Body of pancreas (tissue), 4 donors: Measurements from ENCODE around the gene KIAA1328. TPM values are rescaled to one million over a fixed set of nuclear protein-coding genes. Genes with fewer than 3 reads are reported as not detected.
A peak's percentile ranks its signal among the peaks of the same experiment; 100 is the strongest.

Source experiments
- ATAC-seq: fragments of 150-250 bp; one replicate; pipeline ENCODE4 v1.9.1; 2016
- DNase-seq, 4 donors: peaks; one replicate each; pipeline ENCODE4 v3.0.0-alpha.2; 2019
- H3K27ac ChIP-seq, 4 donors: fragments of 200-600 bp; sonication (generic); 1 replicate in 3 of 4; 2 replicates in 1 of 4; pipeline versions ENCODE4 v1.5.1 to v1.6.1; 2016 to 2019; ENCODE audit warnings: mild to moderate bottlenecking in 1 of 4, mixed read lengths in 1 of 4, moderate library complexity in 1 of 4
- H3K27me3 ChIP-seq, 2 donors: fragments of 200-600 bp; sonication (generic); one replicate each; pipeline ENCODE4 v1.6.0; 2016; ENCODE audit warnings: mild to moderate bottlenecking in 1 of 2
- H3K36me3 ChIP-seq, 2 donors: fragments of 200-600 bp; sonication (generic); replicated peaks in 1 of 2; 2 replicates each; pipeline ENCODE4 v1.5.1; 2016; ENCODE audit warnings: low read depth in 2 of 2; ENCODE audit not compliant: insufficient read depth in 1 of 2
- H3K4me1 ChIP-seq: fragments of 200-600 bp; sonication (generic); one replicate; pipeline ENCODE4 v1.6.0; 2016
- H3K4me3 ChIP-seq, 2 donors: fragments of 200-600 bp; sonication (generic); 1 replicate in 1 of 2; 2 replicates in 1 of 2; pipeline ENCODE4 v1.5.1; 2016 to 2019
- H3K9me3 ChIP-seq, 3 donors: fragments of 200-600 bp; sonication (generic); 1 replicate in 2 of 3; 2 replicates in 1 of 3; pipeline ENCODE4 v1.5.1; 2016
- POLR2A ChIP-seq, 3 donors: fragments of 450-650 bp; IDR thresholded peaks; one replicate each; pipeline ENCODE4 v1.6.1; 2016; ENCODE audit warnings: antibody characterized with exemption in 3 of 3, mild to moderate bottlenecking in 2 of 3
- WGBS, 2 donors: methylation state at CpG; one replicate each; pipeline ENCODE4 v1.1.5; 2017; 5-methylcytosine and 5-hydroxymethylcytosine counted together
- intact Hi-C: fragments of 100-400 bp; cut with DNase I; formaldehyde crosslinking; loops from one replicate; pipeline ENCODE4 v1.15.1; 2023
- total RNA-seq, 2 donors: library from RNA; depleted of rRNA; stranded (reverse); fragments of >200 nt; gene quantifications; one replicate each; pipeline ENCODE4 v1.1.0, GENCODE V29; 2016
- TF ChIP-seq, protein P1 (sequence below), 7 experiments: fragments of 450-650 bp in 4 of 7; fragments of 200-600 bp in 3 of 7; sonication (generic) in 3 of 7; IDR thresholded peaks; one replicate each; pipeline ENCODE4 v1.5.1; 2016 to 2019; ENCODE audit warnings: antibody characterized with exemption in 7 of 7

The KIAA1328 gene
- total RNA-seq, 2 donors from 2014 or later: 10.9 to 21.8 TPM

DNA sequence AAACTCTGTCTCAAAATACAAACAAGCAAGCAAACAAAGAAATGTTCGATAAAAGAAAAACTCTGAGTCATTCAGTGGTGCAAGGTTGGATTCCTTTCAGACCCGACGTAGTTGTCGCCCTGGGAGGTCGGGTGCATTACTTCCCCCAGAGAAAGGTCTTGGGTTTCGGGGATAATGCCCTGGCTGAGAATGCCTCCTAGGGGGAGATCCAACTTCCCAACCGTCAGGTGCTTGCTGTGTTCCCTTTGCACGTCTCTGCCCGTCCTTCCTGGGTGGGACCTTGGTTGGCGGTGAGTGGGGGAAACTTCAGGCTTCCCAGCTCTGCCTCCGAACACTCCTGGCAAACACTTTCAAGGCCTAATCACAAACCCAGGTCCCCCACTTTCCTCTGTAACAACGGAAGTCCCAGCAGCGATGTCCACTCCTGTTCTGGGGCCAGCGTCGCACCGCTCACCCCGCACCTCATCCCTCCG lies 734 bp upstream of the KIAA1328 start:
- peak overlapping the region; percentile 80 to 93 (median 88) for H3K27ac ChIP-seq
- ATAC-seq: peak; percentile 51
- no peaks in the 10 kb centered on the region for H3K9me3 ChIP-seq
- DNase-seq: peak; percentile 41 to 49 (median 48)
- 0 to 1% methylated on average over 15 to 18 of the region's 18 CpGs for WGBS, 2 donors
- H3K4me3 ChIP-seq: peak overlapping the region; percentile 52 to 96
- no peaks in the 10 kb centered on the region for H3K36me3 ChIP-seq
- TF ChIP-seq, protein P1, sequence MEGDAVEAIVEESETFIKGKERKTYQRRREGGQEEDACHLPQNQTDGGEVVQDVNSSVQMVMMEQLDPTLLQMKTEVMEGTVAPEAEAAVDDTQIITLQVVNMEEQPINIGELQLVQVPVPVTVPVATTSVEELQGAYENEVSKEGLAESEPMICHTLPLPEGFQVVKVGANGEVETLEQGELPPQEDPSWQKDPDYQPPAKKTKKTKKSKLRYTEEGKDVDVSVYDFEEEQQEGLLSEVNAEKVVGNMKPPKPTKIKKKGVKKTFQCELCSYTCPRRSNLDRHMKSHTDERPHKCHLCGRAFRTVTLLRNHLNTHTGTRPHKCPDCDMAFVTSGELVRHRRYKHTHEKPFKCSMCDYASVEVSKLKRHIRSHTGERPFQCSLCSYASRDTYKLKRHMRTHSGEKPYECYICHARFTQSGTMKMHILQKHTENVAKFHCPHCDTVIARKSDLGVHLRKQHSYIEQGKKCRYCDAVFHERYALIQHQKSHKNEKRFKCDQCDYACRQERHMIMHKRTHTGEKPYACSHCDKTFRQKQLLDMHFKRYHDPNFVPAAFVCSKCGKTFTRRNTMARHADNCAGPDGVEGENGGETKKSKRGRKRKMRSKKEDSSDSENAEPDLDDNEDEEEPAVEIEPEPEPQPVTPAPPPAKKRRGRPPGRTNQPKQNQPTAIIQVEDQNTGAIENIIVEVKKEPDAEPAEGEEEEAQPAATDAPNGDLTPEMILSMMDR (IDR thresholded peaks at IDR 0.05): no peak
- TF ChIP-seq POLR2A (IDR thresholded peaks at IDR 0.05): peak in 1 of 3 donors; percentile 80
- H3K27me3 ChIP-seq: no peaks in the 10 kb centered on the region
- H3K4me1 ChIP-seq: peaks cover 27% of the 10 kb centered on the region
- intact Hi-C loops: no loop called here

DNA sequence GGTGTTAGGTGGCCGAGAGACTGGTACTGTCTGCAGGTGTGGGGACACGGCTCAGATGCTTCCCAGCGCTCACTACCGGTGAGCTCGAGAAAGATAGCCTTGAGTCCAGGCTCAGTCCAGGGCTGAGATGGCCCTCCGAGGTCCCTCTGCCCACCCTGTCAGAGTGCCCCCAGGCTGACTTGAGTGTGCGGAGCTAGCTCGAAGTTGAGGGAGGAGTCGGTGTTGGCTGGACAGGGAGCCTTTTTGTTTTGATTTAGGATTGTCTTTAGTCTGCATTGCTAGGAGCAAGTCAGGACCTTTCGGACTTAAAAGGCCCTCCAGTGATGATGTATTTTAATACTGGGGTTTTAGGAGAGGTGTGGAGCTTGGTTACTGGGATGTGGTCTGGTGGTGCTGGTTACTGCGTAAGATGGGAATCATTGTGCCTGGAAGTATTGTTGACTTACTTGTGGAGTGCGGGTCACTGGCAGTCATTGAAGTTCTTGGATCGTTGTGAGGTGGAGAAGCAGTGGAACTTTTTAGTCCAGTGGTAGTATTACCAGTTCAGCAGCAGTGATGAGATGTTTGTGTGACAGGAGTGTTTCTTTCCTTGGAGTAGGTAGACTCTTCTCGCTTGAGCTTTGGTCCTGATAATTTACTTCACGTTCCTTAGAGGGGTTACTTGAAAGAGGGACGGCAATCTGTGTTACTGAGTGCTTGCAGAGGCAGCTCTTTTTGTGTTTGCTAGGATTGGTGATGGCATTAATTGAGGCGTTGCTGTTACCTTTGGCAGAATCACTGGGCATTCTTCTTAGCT lies 633 bp downstream of the KIAA1328 start:
- peak; percentile 10 for ATAC-seq
- TF ChIP-seq, protein P1 (IDR thresholded peaks at IDR 0.05): no peak
- TF ChIP-seq POLR2A (IDR thresholded peaks at IDR 0.05): no peak
- H3K4me3 ChIP-seq: peak overlapping the region; percentile 52 to 96
- H3K36me3 ChIP-seq: no peaks in the 10 kb centered on the region
- peak overlapping the region; percentile 80 to 93 (median 88) for H3K27ac ChIP-seq
- no peaks in the 10 kb centered on the region for H3K27me3 ChIP-seq
- intact Hi-C loops: no loop called here
- DNase-seq: peak in 2 of 4 donors; percentile 10 to 20
- peaks cover 27% of the 10 kb centered on the region for H3K4me1 ChIP-seq
- H3K9me3 ChIP-seq: no peaks in the 10 kb centered on the region
- WGBS, 2 donors: 9% methylated on average over 11 to 17 of the region's 17 CpGs

DNA sequence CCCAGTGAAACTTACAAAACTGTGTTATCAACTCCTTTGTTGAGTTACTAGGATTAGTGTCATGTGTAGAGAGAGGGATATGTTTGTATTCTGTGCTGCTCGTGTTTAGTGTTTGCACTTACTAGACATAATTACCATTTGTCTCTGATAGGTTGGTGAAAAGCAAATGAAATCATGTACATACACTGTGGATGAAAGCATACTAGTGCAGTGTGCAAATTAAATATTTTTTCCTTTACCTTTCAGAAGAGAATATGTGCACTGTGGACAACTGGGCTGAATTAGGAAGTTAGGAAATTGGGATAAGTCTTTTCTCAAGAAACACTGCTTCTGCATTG lies 1.2 kb downstream of the KIAA1328 start:
- Histone ChIP-seq H3K27me3 (no peaks in the 10 kb centered on the region), H3K36me3 (no peaks in the 10 kb centered on the region), H3K9me3 (no peaks in the 10 kb centered on the region), H3K27ac (peak overlapping the region in 1 of 4 donors; percentile 89), H3K4me3 (no peak overlapping the region), H3K4me1 (peaks cover 27% of the 10 kb centered on the region)
- no peak for ATAC-seq
- intact Hi-C loops: no loop called here
- TF ChIP-seq, protein P1 (IDR thresholded peaks at IDR 0.05): no peak
- no peak for DNase-seq
- WGBS, 2 donors: 6 to 18% methylated on average over 1 of the region's 1 CpG

DNA sequence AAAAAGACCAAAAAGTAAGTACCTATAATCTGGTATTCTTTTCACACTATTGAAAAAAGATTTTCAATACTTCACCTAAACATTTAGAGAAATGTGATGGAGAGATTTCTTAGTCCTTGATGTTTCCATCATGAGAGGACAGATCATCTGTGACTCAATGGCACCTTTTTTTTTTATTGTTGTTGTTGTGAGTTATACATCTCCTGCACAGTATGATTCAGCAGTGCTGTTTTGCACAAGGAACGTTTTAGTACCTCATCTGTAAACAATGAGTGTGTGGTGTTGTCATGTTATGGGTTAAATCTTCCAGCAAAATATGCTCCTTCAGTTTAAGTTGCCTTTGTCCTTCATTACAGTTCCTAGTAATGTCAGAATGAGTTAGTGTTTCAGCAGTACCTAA lies 2.2 kb downstream of the KIAA1328 start:
- Histone ChIP-seq H3K4me3 (no peak overlapping the region), H3K27me3 (no peaks in the 10 kb centered on the region), H3K4me1 (peaks cover 27% of the 10 kb centered on the region), H3K36me3 (no peaks in the 10 kb centered on the region), H3K9me3 (no peaks in the 10 kb centered on the region), H3K27ac (no peak overlapping the region)
- no peak for ATAC-seq
- intact Hi-C loops: no loop called here
- no peak for TF ChIP-seq POLR2A (IDR thresholded peaks at IDR 0.05)
- TF ChIP-seq, protein P1 (IDR thresholded peaks at IDR 0.05): no peak
- no peak for DNase-seq
- WGBS, 2 donors: 24 to 29% methylated on average over 1 of the region's 1 CpG

DNA sequence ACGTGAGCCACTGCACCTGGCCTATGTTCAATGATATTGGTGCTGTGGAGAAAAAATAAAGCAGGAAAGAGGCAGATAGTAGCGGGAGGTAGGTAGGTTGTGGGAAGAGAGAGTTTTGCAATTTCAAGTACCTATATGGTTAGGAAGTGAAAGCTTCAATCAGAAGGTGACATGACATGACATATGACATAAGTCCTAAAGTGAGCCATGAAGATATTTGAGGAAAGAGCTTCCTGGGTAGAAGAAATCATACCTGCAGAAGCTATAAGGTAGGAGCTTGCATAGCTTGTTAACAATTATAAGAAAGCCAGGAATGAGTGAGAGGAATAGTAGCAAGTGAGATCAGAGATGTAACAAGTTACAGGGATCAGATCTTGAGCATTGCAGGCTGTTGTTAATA lies 4.2 kb downstream of the KIAA1328 start:
- ATAC-seq (no peak), DNase-seq (no peak)
- WGBS, 2 donors: 95 to 96% methylated on average over 2 of the region's 2 CpGs
- H3K36me3 ChIP-seq: no peaks in the 10 kb centered on the region
- H3K4me1 ChIP-seq: peaks cover 16% of the 10 kb centered on the region
- intact Hi-C loops: no loop called here
- no peak overlapping the region for H3K27ac ChIP-seq
- H3K9me3 ChIP-seq: no peaks in the 10 kb centered on the region
- TF ChIP-seq POLR2A (IDR thresholded peaks at IDR 0.05): no peak
- TF ChIP-seq, protein P1 (IDR thresholded peaks at IDR 0.05): no peak
- no peak overlapping the region for H3K4me3 ChIP-seq
- H3K27me3 ChIP-seq: no peaks in the 10 kb centered on the region
